Measurements from ENCODE around the gene FAS. TPM values are rescaled to one million over a fixed set of nuclear protein-coding genes. Genes with fewer than 3 reads are reported as not detected.

The FAS gene
- total and polyA plus RNA-seq, 2 experiments from 2014 or later, result 3.1 to 4.3 TPM

DNA sequence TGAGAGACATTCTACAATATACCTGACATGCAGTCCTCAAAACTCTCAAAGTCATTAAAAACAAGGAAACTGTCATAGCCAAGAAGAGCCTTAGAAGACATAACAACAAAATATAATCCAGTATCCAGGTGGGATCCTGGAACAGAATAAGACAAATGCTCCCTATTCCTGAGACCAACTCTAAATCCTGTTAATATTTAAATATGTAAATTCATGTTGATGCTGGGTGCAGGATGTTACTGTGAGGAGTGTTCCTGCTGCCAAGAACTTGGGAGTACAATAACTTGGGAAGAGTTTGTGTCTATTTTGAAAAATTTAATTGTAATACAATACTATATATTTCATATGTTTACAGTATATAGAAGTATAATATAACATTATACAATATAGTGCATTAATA, 61.0 kb downstream of the FAS start:
- Histone ChIP-seq H3K4me1 (ENCODE audit: insufficient read depth) (peaks cover 10% of the 10 kb centered on the region), H3K27ac (ENCODE audit: low read depth) (no peak overlapping the region), H3F3A (replicated peaks; ENCODE audit: low read depth) (no peaks in the 10 kb centered on the region), H3K4me2 (no peak overlapping the region), H4K20me1 (replicated peaks; ENCODE audit: insufficient read depth) (no peaks in the 10 kb centered on the region), H2AFZ (no peak overlapping the region), H3K79me2 (replicated peaks; ENCODE audit: insufficient read depth) (no peaks in the 10 kb centered on the region), H3K9me2 (ENCODE audit: insufficient read depth) (no peaks in the 10 kb centered on the region), H3K27me3 (ENCODE audit: insufficient read depth) (no peaks in the 10 kb centered on the region), H3K4me3 (no peak overlapping the region), H3K36me3 (ENCODE audit: insufficient read depth) (no peaks in the 10 kb centered on the region)
- Mint-ChIP-seq H3K27me3 (ENCODE audit: insufficient read depth, low read depth, poor library complexity) (peaks cover 3% of the 10 kb centered on the region), H3K36me3 (ENCODE audit: low read depth) (no peaks in the 10 kb centered on the region), H3K27ac (no peak overlapping the region), H3K4me3 (no peak overlapping the region), H3K4me1 (peaks cover 20% of the 10 kb centered on the region; the same call in 2 of the 3 replicates), H3K9me3 (no peaks in the 10 kb centered on the region)
- DNase-seq (ENCODE audit: low spot score), result no peak
- ATAC-seq, result no peak
- TF ChIP-seq ZNF331 (CRISPR knock-in tag; IDR thresholded peaks at IDR 0.05; ENCODE audit: low read depth), result no peak

DNA sequence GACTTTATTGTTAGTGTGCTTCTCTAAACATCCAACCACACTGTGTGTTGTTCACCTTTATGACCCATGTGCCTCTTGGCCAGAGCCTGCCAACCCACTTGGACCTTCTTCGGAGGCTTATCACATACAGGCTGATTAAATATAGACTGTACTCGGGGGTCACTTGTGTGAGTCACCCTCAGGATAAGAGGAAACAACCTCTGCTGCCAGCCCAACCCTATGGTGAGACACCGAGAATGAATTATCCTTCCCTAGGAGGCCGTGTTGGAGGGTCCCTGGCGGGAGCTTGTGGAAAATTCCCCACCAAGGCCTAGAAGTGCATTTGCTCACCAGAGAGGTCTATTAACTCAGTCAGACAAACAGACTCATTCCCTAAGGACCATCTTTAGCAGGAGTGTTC, 63.0 kb downstream of the FAS start:
- Histone ChIP-seq H3F3A (replicated peaks; ENCODE audit: low read depth) (no peaks in the 10 kb centered on the region), H3K36me3 (ENCODE audit: insufficient read depth) (no peaks in the 10 kb centered on the region), H3K27ac (ENCODE audit: low read depth) (no peak overlapping the region), H4K20me1 (replicated peaks; ENCODE audit: insufficient read depth) (no peaks in the 10 kb centered on the region), H3K9me2 (ENCODE audit: insufficient read depth) (no peaks in the 10 kb centered on the region), H3K4me3 (no peak overlapping the region), H3K4me2 (no peak overlapping the region), H2AFZ (no peak overlapping the region), H3K79me2 (replicated peaks; ENCODE audit: insufficient read depth) (no peaks in the 10 kb centered on the region), H3K4me1 (ENCODE audit: insufficient read depth) (peaks cover 10% of the 10 kb centered on the region), H3K27me3 (ENCODE audit: insufficient read depth) (no peaks in the 10 kb centered on the region)
- Mint-ChIP-seq H3K9me3 (no peaks in the 10 kb centered on the region), H3K4me3 (no peak overlapping the region), H3K27me3 (ENCODE audit: insufficient read depth, low read depth, poor library complexity) (peaks cover 3% of the 10 kb centered on the region), H3K4me1 (peaks cover 14% of the 10 kb centered on the region; the same call in 2 of the 3 replicates), H3K27ac (no peak overlapping the region), H3K36me3 (ENCODE audit: low read depth) (no peaks in the 10 kb centered on the region)
- no peak for ATAC-seq
- DNase-seq (ENCODE audit: low spot score), result no peak
- TF ChIP-seq EZH2 (IDR thresholded peaks at IDR 0.05; ENCODE audit: low read depth, unreplicated experiment), result no peak
- TF ChIP-seq, protein P1, sequence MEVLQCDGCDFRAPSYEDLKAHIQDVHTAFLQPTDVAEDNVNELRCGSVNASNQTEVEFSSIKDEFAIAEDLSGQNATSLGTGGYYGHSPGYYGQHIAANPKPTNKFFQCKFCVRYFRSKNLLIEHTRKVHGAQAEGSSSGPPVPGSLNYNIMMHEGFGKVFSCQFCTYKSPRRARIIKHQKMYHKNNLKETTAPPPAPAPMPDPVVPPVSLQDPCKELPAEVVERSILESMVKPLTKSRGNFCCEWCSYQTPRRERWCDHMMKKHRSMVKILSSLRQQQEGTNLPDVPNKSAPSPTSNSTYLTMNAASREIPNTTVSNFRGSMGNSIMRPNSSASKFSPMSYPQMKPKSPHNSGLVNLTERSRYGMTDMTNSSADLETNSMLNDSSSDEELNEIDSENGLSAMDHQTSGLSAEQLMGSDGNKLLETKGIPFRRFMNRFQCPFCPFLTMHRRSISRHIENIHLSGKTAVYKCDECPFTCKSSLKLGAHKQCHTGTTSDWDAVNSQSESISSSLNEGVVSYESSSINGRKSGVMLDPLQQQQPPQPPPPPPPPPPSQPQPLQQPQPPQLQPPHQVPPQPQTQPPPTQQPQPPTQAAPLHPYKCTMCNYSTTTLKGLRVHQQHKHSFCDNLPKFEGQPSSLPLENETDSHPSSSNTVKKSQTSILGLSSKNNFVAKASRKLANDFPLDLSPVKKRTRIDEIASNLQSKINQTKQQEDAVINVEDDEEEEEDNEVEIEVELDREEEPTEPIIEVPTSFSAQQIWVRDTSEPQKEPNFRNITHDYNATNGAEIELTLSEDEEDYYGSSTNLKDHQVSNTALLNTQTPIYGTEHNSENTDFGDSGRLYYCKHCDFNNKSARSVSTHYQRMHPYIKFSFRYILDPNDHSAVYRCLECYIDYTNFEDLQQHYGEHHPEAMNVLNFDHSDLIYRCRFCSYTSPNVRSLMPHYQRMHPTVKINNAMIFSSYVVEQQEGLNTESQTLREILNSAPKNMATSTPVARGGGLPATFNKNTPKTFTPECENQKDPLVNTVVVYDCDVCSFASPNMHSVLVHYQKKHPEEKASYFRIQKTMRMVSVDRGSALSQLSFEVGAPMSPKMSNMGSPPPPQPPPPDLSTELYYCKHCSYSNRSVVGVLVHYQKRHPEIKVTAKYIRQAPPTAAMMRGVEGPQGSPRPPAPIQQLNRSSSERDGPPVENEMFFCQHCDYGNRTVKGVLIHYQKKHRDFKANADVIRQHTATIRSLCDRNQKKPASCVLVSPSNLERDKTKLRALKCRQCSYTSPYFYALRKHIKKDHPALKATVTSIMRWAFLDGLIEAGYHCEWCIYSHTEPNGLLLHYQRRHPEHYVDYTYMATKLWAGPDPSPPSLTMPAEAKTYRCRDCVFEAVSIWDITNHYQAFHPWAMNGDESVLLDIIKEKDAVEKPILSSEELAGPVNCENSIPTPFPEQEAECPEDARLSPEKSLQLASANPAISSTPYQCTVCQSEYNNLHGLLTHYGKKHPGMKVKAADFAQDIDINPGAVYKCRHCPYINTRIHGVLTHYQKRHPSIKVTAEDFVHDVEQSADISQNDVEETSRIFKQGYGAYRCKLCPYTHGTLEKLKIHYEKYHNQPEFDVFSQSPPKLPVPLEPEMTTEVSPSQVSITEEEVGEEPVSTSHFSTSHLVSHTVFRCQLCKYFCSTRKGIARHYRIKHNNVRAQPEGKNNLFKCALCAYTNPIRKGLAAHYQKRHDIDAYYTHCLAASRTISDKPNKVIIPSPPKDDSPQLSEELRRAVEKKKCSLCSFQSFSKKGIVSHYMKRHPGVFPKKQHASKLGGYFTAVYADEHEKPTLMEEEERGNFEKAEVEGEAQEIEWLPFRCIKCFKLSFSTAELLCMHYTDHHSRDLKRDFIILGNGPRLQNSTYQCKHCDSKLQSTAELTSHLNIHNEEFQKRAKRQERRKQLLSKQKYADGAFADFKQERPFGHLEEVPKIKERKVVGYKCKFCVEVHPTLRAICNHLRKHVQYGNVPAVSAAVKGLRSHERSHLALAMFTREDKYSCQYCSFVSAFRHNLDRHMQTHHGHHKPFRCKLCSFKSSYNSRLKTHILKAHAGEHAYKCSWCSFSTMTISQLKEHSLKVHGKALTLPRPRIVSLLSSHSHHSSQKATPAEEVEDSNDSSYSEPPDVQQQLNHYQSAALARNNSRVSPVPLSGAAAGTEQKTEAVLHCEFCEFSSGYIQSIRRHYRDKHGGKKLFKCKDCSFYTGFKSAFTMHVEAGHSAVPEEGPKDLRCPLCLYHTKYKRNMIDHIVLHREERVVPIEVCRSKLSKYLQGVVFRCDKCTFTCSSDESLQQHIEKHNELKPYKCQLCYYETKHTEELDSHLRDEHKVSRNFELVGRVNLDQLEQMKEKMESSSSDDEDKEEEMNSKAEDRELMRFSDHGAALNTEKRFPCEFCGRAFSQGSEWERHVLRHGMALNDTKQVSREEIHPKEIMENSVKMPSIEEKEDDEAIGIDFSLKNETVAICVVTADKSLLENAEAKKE (CRISPR knock-in tag; IDR thresholded peaks at IDR 0.05), result no peak
- TF ChIP-seq, protein P2, sequence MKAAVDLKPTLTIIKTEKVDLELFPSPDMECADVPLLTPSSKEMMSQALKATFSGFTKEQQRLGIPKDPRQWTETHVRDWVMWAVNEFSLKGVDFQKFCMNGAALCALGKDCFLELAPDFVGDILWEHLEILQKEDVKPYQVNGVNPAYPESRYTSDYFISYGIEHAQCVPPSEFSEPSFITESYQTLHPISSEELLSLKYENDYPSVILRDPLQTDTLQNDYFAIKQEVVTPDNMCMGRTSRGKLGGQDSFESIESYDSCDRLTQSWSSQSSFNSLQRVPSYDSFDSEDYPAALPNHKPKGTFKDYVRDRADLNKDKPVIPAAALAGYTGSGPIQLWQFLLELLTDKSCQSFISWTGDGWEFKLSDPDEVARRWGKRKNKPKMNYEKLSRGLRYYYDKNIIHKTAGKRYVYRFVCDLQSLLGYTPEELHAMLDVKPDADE (IDR thresholded peaks at IDR 0.05), result no peak
